GM23248 (cell line): ENCODE results near the gene RNF114.

Experiments
- EZH2 ChIP-seq: fragments of 200-600 bp; sonication (generic); IDR thresholded peaks from 2 replicates; pipeline ENCODE4 v1.6.1; 2018; ENCODE audit warnings: antibody characterized with exemption, mild to moderate bottlenecking; ENCODE audit not compliant: insufficient read depth, poor library complexity, severe bottlenecking
- EZH2phosphoT487 ChIP-seq: fragments of 200-600 bp; sonication (generic); IDR thresholded peaks from 2 replicates; pipeline ENCODE4 v1.6.1; 2018; ENCODE audit warnings: antibody characterized with exemption, moderate library complexity, mild to moderate bottlenecking, low read depth; ENCODE audit not compliant: insufficient read depth

DNA sequence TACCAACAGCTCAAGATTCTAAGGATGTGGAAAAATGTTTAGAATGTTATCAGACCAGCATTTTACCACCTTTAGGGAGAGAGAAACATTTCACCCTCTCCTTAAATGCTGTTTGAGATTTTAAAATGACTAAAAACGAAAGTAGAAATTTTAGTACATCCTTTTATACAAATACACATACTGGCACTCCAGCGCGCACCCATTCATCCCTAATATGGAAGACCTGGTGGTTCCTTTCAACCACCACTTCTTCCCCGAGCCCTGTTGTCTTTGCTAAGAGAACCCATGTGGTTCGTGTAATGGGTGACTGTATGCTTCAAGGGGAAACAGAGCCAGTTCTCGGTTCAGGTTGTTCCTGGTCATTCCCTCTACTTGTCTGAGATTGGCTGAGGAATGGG lies 42.1 kb upstream of the RNF114 start:
- TF ChIP-seq EZH2 (no peak), EZH2phosphoT487 (no peak)
